Measurements from ENCODE around the gene GCSH. TPM values are rescaled to one million over a fixed set of nuclear protein-coding genes. Genes with fewer than 3 reads are reported as not detected.

GCSH gene
- total RNA-seq, 1 donor from 2014 or later, result 57.0 TPM

DNA sequence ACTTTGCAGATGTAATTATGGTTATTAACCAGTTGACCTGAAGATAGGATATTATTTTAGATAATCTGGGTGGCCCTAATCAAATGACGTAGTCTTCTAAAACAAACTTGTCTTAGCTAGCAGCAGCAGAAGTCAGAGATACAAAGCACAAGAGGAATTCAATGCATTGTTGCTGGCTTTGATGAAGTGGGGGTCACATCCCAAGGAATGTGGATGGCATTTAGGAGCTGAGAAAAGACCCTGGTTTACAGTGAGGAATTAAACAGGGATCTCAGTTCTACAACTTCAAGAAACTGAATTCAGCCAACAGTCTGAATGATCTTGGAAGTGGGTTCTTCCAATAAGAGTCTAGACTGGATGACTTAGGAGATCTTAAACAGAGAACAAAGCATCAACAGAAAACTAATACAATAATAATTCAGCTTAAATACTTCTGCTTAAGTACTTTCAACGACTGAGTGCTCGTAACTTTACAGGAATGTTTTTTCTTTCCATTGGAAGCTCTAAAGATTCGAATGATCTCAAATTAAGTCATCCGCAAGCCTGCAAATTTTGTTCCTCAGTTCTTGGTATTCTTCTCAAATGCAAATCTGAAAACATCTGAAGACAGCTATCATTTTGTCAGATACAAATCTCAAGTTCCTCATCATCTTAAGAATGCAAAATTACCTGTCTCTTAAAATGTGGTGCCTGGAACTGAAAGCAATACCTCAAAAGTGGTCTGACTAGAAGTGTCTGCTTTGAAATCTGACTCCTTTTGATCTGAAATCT, 22.4 kb downstream of the GCSH start:
- Mint-ChIP-seq H3K27me3 (no peaks in the 10 kb centered on the region), H3K27ac (no peak overlapping the region), H3K36me3 (ENCODE audit: insufficient read depth) (peaks cover 3% of the 10 kb centered on the region), H3K4me1 (ENCODE audit: low read depth) (no peaks in the 10 kb centered on the region), H3K4me3 (ENCODE audit: low read depth) (no peak overlapping the region), H3K9me3 (ENCODE audit: low read depth) (no peaks in the 10 kb centered on the region)
- TF ChIP-seq, protein P1, sequence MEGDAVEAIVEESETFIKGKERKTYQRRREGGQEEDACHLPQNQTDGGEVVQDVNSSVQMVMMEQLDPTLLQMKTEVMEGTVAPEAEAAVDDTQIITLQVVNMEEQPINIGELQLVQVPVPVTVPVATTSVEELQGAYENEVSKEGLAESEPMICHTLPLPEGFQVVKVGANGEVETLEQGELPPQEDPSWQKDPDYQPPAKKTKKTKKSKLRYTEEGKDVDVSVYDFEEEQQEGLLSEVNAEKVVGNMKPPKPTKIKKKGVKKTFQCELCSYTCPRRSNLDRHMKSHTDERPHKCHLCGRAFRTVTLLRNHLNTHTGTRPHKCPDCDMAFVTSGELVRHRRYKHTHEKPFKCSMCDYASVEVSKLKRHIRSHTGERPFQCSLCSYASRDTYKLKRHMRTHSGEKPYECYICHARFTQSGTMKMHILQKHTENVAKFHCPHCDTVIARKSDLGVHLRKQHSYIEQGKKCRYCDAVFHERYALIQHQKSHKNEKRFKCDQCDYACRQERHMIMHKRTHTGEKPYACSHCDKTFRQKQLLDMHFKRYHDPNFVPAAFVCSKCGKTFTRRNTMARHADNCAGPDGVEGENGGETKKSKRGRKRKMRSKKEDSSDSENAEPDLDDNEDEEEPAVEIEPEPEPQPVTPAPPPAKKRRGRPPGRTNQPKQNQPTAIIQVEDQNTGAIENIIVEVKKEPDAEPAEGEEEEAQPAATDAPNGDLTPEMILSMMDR (IDR thresholded peaks at IDR 0.05; ENCODE audit: unreplicated experiment), result no peak
- no peak for DNase-seq (ENCODE audit: low spot score, unreplicated experiment)

DNA sequence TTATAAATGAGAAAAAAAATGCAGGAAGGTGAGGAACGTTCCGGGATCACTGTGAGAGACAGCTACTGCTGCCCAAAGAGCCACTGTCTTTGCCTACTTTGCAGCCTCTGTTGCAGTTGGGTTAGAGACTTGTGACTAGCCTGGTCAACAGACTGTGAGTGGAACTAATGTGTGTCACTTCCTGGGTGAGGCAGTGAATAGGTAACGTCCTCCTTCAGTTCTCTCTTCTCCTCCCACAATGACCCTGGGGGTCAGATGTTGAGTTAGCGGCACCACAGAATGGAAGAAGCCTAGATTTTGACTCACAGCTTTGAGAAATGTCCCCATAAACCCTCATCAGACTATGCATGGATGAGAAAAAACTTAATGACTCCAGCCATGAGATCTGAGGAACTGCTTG, 24.4 kb downstream of the GCSH start:
- Mint-ChIP-seq H3K4me3 (ENCODE audit: low read depth) (no peak overlapping the region), H3K27ac (no peak overlapping the region)
- DNase-seq (ENCODE audit: low spot score, unreplicated experiment), result no peak

DNA sequence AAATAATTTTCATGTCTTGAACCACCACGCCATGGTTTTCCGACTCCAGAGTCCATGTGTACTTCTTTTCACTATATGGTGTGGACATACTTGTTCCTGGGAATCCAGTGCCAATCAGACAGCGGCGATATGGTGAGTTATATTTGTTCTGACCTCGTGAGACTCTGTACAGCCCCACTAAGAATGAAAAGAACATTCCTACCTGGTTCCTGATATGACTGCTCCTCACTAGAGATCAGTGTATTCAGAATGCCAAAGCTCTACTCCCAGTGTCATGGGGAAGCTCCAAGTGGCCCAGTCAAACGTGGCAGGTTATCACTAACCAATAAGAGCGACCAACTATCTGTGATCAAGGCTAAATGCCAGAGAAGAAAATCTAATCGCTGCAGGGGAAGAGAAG, 25.2 kb downstream of the GCSH start:
- no peak overlapping the region for H3K4me3 Mint-ChIP-seq (ENCODE audit: low read depth)
- H3K27me3 Mint-ChIP-seq, result no peaks in the 10 kb centered on the region
- H3K27ac Mint-ChIP-seq, result no peak overlapping the region
- no peaks in the 10 kb centered on the region for H3K4me1 Mint-ChIP-seq (ENCODE audit: low read depth)
- TF ChIP-seq, protein P1 (IDR thresholded peaks at IDR 0.05; ENCODE audit: unreplicated experiment), result no peak
- H3K36me3 Mint-ChIP-seq (ENCODE audit: insufficient read depth), result peaks cover 3% of the 10 kb centered on the region
- H3K9me3 Mint-ChIP-seq (ENCODE audit: low read depth), result no peaks in the 10 kb centered on the region
- DNase-seq (ENCODE audit: low spot score, unreplicated experiment), result no peak

More for the DNA sequence above, 24.4 kb downstream of the GCSH start:
- Mint-ChIP-seq H3K27me3 (no peaks in the 10 kb centered on the region), H3K4me1 (ENCODE audit: low read depth) (no peaks in the 10 kb centered on the region), H3K36me3 (ENCODE audit: insufficient read depth) (peaks cover 3% of the 10 kb centered on the region), H3K9me3 (ENCODE audit: low read depth) (no peaks in the 10 kb centered on the region)
- TF ChIP-seq, protein P1 (IDR thresholded peaks at IDR 0.05; ENCODE audit: unreplicated experiment), result no peak

DNA sequence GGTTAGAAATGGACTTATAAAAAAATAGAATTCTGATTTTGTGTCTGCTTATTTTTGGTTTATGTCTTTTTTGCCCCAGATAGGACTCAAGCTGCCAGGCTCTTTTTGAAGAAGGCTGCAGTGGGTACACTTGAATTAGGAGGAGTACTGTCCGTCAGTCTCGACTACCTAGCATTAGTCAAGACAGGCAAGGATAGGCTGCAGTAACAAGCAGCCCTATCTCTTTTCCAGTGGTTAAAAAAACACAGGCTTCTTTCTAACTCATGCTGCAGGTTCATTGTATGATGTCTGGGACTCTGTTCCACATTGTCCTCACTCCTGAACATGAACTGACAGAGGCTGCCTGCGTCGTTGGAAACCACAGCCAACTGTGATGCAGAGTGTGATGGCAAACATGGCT, 27.1 kb downstream of the GCSH start:
- Mint-ChIP-seq H3K4me3 (ENCODE audit: low read depth) (no peak overlapping the region), H3K36me3 (ENCODE audit: insufficient read depth) (peaks cover 3% of the 10 kb centered on the region), H3K4me1 (ENCODE audit: low read depth) (no peaks in the 10 kb centered on the region), H3K9me3 (ENCODE audit: low read depth) (no peaks in the 10 kb centered on the region), H3K27ac (no peak overlapping the region), H3K27me3 (no peaks in the 10 kb centered on the region)
- TF ChIP-seq, protein P1 (IDR thresholded peaks at IDR 0.05; ENCODE audit: unreplicated experiment), result no peak
- DNase-seq (ENCODE audit: low spot score, unreplicated experiment), result no peak

DNA sequence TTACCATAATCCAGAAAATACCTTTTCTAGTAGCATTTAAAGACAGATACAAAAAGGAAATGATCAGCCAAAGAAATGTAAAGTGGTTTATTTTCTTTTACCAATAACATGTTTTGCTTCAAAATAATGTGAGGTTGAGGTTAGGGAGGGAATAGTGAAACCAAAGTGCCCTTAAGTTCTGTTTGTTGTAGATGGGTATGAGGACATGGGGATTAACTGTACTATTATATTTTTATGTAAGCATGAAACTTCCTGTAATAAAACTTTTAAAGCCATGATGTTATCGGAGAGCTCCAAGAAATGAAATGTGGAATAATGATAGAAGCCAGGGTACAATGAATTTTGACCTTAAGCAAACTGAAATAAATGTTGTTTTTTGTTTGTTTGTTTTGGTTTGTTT, 29.0 kb downstream of the GCSH start:
- TF ChIP-seq, protein P1 (IDR thresholded peaks at IDR 0.05; ENCODE audit: unreplicated experiment), result no peak
- Mint-ChIP-seq H3K4me3 (ENCODE audit: low read depth) (no peak overlapping the region), H3K9me3 (ENCODE audit: low read depth) (no peaks in the 10 kb centered on the region), H3K4me1 (ENCODE audit: low read depth) (no peaks in the 10 kb centered on the region), H3K36me3 (ENCODE audit: insufficient read depth) (peaks cover 3% of the 10 kb centered on the region), H3K27me3 (no peaks in the 10 kb centered on the region), H3K27ac (no peak overlapping the region)
- DNase-seq (ENCODE audit: low spot score, unreplicated experiment), result no peak
